Mesothelial cell of epicardium (in vitro differentiated cells): Measurements from ENCODE around the gene AUTS2. TPM values are rescaled to one million over a fixed set of nuclear protein-coding genes. Genes with fewer than 3 reads are reported as not detected.

Experiments
- DNase-seq, 2 experiments: peaks; one replicate each; pipeline ENCODE4 v3.0.0; 2021; ENCODE audit warnings: low spot score in 2 of 2; ENCODE audit not compliant: unreplicated experiment in 2 of 2
- H3K27ac Mint-ChIP-seq: 2 replicates; pipeline ENCODE4 v1.8.0; 2021; ENCODE audit warnings: mixed read lengths
- H3K27me3 Mint-ChIP-seq: 2 replicates; pipeline ENCODE4 v1.8.0; 2021; ENCODE audit warnings: low read depth, mixed read lengths
- H3K36me3 Mint-ChIP-seq: 2 replicates; pipeline ENCODE4 v1.8.0; 2021; ENCODE audit warnings: mixed read lengths
- H3K4me1 Mint-ChIP-seq: 2 replicates; pipeline ENCODE4 v1.8.0; 2021; ENCODE audit warnings: mixed read lengths
- H3K4me3 Mint-ChIP-seq: 2 replicates; pipeline ENCODE4 v1.8.0; 2021; ENCODE audit warnings: mild to moderate bottlenecking, moderate library complexity, mixed read lengths
- H3K9me3 Mint-ChIP-seq: 2 replicates; pipeline ENCODE4 v1.8.0; 2021; ENCODE audit warnings: mixed read lengths
- total RNA-seq: library from RNA; stranded (reverse); gene quantifications from 3 replicates; pipeline ENCODE4 v1.2.1, GENCODE V29; 2021
- TF ChIP-seq, protein P1 (sequence below): fragments of 200-600 bp; sonication (generic); IDR thresholded peaks from one replicate; pipeline ENCODE4 v1.5.0; 2021; ENCODE audit warnings: antibody characterized with exemption; ENCODE audit not compliant: unreplicated experiment

Gene AUTS2
- total RNA-seq, 1 donor from 2014 or later = 135 TPM

DNA sequence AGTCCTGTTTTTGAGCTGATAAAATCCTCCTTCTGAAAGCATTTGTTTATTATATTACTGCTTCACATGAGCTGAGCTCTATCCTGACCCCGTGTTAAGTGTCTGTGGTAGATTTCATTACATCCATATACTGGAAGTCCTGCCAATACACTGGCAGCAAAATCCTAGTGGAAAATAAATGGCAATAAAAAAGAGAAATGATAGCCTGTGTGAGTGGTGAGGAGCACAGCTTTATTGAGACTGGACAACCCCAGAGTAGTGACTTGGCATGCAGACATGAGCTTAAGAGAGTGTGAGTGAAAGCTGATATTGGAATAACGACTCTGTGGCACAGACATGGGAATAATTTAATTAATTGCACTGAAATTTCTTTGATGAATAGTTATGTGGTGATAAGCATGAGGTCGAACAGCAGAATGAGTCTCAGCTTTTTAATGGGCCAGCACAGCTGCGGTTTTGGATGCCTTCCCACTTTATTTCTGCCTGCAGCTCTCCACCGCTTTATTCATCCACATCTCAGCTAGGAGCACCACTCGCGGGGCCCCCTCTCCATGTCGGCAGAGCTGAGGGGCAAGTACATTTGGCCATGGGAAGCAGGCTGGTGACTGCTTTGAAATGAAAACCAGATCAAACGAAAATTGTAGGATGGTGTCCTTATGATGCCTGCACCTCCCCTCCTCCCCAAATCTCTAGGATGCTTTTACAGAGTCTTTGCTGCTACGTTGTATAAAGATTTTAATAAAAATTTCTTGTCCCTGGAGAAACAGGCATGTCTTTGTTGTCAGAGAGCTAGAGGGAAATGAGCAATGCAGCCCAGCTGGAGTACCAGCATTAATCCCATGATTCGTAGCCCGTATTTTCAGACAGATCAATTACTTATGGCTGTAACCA, 494.3 kb downstream of the AUTS2 start:
- Mint-ChIP-seq H3K27ac (peak overlapping the region; percentile 36), H3K27me3 (no peaks in the 10 kb centered on the region), H3K36me3 (peaks cover 4% of the 10 kb centered on the region), H3K4me1 (peaks cover 44% of the 10 kb centered on the region), H3K9me3 (no peaks in the 10 kb centered on the region), H3K4me3 (no peak overlapping the region)
- DNase-seq = peak; percentile 22 to 47
- TF ChIP-seq, protein P1, sequence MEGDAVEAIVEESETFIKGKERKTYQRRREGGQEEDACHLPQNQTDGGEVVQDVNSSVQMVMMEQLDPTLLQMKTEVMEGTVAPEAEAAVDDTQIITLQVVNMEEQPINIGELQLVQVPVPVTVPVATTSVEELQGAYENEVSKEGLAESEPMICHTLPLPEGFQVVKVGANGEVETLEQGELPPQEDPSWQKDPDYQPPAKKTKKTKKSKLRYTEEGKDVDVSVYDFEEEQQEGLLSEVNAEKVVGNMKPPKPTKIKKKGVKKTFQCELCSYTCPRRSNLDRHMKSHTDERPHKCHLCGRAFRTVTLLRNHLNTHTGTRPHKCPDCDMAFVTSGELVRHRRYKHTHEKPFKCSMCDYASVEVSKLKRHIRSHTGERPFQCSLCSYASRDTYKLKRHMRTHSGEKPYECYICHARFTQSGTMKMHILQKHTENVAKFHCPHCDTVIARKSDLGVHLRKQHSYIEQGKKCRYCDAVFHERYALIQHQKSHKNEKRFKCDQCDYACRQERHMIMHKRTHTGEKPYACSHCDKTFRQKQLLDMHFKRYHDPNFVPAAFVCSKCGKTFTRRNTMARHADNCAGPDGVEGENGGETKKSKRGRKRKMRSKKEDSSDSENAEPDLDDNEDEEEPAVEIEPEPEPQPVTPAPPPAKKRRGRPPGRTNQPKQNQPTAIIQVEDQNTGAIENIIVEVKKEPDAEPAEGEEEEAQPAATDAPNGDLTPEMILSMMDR = no peak

DNA sequence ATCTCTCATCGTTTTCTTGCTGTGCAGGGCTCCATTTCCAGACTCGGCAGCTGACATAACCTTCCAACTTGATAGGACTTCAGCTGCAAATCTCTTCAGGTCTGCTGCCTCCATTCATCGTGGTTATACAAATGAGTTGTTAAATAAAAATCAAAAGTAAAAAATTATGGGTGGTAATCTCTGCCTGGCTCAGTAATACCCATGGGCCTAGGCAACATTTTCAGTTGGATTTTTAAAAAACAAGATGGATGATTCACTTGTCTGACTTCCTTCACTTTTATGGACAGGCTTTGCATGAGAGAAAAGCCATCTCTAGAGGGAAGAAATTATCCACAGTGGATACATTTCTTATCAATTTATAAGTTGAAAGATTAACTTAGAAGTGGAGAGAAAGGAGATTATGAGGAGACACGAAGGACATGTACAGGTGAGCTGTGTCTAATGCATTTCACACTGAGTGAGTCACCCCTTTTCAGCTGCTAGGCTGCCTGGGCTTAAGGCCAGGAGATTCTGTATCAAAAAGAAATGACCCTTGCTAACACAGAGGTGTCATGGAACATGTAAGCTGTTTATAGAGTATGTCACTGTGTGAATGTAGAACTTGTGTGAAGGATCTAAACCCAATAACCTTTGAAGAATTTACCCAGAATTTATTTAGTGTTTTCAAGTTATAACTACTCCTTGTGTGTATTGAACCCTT, 495.1 kb downstream of the AUTS2 start:
- H3K4me1 Mint-ChIP-seq = peaks cover 52% of the 10 kb centered on the region
- TF ChIP-seq, protein P1 = no peak
- no peaks in the 10 kb centered on the region for H3K27me3 Mint-ChIP-seq
- no peak for DNase-seq
- H3K9me3 Mint-ChIP-seq = no peaks in the 10 kb centered on the region
- no peak overlapping the region for H3K4me3 Mint-ChIP-seq
- peaks cover under 1% of the 10 kb centered on the region for H3K36me3 Mint-ChIP-seq
- peak overlapping the region; percentile 70 for H3K27ac Mint-ChIP-seq

DNA sequence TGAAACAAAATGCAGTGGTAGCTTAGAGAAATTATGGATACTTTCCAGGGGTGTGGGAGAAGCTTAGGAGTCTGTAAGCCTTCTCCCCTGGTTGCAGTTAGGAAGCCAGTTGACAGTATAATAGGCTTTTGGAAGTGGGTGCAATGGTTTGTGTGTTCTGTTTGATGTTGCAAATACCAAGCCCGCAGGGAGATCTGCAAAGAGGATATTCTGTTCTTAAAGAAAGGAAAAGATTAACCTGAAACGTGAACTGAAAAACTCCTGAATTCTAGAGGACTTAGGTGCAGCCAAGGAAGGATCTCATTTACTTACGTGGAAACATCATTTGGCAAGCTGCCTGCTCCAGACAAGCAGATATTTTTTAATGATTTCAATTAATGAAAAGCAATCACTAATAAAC, 496.6 kb downstream of the AUTS2 start:
- no peaks in the 10 kb centered on the region for H3K36me3 Mint-ChIP-seq
- H3K27ac Mint-ChIP-seq = peak overlapping the region; percentile 66
- TF ChIP-seq, protein P1 = no peak
- H3K9me3 Mint-ChIP-seq = no peaks in the 10 kb centered on the region
- no peaks in the 10 kb centered on the region for H3K27me3 Mint-ChIP-seq
- H3K4me1 Mint-ChIP-seq = peaks cover 59% of the 10 kb centered on the region
- H3K4me3 Mint-ChIP-seq = no peak overlapping the region
- no peak for DNase-seq

DNA sequence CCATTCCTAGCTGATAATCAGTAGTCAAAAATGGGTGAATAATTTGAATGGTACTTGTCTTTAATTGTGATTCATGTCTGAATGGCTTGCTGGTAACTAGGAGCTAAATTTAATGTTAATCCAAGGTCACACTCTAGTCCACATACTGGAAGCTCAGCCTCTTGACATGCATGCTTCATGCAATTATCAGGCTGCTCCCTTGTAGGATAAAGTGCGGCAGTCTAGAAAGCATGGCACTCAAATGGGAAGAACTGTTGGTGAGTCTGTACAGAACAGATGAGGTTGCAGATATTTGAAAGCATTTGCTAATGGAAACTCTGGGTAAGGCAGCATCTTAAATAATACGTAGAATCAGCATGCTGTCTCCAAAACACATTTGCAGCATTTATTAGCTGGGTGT, 499.4 kb downstream of the AUTS2 start:
- Mint-ChIP-seq H3K4me3 (no peak overlapping the region), H3K27me3 (no peaks in the 10 kb centered on the region), H3K4me1 (peaks cover 45% of the 10 kb centered on the region), H3K9me3 (no peaks in the 10 kb centered on the region), H3K36me3 (no peaks in the 10 kb centered on the region), H3K27ac (no peak overlapping the region)
- TF ChIP-seq, protein P1 = no peak
- no peak for DNase-seq

DNA sequence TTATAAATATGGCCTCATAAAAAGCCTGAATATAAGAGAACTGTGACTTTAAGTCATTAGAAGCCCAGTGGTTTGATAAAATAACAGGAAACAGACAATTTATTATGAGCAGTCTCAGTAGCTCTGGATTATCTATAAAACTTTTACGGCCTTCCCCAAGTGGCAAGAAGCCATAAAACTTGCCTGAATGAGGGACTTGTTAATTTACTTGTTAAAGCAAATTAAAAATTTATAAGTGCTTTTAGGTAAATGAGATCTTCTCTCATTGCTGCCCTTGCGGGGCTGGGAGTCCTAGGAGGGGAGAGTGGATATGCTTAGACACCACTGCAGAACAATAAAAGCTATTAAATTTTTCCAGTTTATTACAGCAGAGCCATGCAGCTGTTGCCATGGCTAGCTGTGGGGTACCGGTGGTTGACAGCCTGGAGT, 499.9 kb downstream of the AUTS2 start:
- Mint-ChIP-seq H3K27ac (peak overlapping the region; percentile 41), H3K27me3 (no peaks in the 10 kb centered on the region), H3K4me1 (peaks cover 40% of the 10 kb centered on the region), H3K4me3 (no peak overlapping the region), H3K9me3 (no peaks in the 10 kb centered on the region), H3K36me3 (no peaks in the 10 kb centered on the region)
- DNase-seq = no peak
- TF ChIP-seq, protein P1 = no peak
